Stimulated activated CD8-positive, alpha-beta memory T cell treated with anti-CD3 and anti-CD28 coated beads, Interleukin-12 subunit alpha, Interleukin-12 subunit beta, amount 100 ng/mL, for 24 hours (primary cell): ENCODE results near the gene TFCP2.
"Not testable (repeated sequence)": the region's sequence is repeated elsewhere in the genome, so short reads cannot be mapped to it uniquely, and the experiment has no call there.

ENCODE experiments used
- DNase-seq: peaks from one replicate; pipeline ENCODE4 v3.0.0-alpha.2; 2020; ENCODE audit errors: extremely low read depth

The TFCP2 gene

GRCh38 chr12:51082561-51083125, 90.3 kb downstream of the TFCP2 start:
- DNase-seq = no peak

DNA sequence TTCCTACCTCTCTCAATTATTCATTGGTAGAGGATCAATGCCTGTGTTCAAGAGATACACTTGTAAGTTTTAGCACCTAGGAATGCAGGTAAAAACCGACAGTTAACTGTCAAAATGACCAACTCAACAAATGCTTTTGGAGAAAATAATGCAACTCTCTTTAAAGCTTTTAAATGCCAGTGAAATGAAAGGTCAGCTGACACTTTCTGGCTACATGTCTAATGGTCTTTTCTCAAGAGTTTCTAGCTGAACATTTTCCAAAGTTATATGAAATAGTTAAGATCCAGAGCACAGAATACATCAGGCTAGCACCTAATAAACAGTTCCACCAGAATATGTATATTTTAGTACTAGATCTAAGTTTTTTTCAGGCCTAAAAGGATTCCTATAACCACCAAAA, 91.5 kb downstream of the TFCP2 start:
- DNase-seq = no peak

GRCh38 chr12:51080136-51080535, 92.8 kb downstream of the TFCP2 start:
- no peak for DNase-seq

DNA sequence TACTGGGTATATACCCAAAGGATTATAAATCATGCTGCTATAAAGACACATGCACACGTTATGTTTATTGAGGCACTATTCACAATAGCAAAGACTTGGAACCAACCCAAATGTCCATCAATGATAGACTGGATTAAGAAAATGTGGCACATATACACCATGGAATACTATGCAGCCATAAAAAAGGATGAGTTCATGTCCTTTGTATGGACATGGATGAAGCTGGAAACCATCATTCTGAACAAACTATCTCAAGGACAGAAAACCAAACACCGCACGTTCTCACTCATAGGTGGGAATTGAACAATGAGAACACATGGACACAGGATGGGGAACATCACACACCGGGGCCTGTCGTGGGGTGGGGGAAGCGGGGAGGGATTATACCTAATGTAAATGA, 94.1 kb downstream of the TFCP2 start:
- DNase-seq = not testable (repeated sequence)

GRCh38 chr12:51078346-51078745, 94.6 kb downstream of the TFCP2 start:
- not testable (repeated sequence) for DNase-seq

DNA sequence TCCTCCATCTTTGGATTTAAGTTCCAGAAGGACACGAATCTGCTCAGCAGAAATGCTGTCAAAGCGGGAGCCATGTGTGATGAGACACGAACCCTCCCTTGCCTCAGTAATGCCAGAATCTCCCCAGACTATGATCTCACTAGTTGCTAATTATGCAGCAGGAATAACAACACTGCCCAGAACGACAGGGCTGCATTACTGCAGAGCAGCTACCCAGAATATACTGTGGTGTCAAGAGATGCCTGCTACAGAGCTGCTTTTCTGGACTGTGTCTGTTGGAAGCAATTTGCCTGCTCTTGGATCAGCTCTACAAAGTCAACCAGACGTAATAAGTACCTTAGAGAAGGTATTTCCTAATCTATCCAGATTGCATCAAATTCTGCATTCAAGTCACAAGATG, 95.0 kb downstream of the TFCP2 start:
- no peak for DNase-seq

GRCh38 chr12:51076236-51076930, 96.6 kb downstream of the TFCP2 start:
- DNase-seq = no peak

- no peak for DNase-seq
Observed at GRCh38 chr12:51075390-51075789, 97.5 kb downstream of the TFCP2 start.

DNA sequence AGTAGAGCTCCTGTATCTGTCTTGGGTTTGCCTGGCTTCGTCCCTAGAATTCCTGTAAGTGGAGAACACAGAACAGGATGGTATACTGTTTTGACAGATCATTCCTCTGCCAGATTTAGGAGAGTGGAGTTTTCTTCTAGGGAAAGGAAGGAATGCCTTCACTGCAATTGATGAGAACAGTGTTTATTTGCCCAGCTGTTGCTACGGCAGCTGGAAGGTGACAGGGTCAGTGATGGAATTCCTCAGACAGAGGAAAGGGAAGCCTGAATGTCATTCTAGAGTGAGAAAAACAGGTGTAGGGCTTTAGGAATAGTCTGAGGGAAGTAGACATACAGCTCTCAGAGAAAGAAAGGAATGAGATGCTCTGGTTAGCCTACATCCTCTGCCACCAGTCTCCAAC, 101.3 kb downstream of the TFCP2 start:
- no peak for DNase-seq

DNA sequence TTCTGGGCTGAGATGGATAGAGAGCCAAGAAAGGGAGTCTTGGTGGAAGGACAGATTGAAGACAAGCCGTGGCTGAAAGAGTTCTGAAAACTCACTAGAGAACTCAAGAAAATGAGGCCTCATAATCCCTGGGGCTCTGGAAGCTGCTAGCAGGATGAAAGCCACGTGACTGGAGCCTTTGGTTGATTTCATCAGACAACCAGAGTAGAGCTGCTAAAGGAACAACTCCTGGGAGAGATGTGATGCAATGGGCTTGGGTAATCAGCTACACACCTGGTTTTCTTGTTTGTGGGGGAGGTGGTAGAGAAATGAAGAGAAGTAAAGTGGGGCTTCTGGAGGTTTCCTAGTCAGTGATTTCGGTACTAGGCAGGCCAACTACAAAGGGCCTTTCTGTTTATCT, 102.9 kb downstream of the TFCP2 start:
- DNase-seq = no peak

DNA sequence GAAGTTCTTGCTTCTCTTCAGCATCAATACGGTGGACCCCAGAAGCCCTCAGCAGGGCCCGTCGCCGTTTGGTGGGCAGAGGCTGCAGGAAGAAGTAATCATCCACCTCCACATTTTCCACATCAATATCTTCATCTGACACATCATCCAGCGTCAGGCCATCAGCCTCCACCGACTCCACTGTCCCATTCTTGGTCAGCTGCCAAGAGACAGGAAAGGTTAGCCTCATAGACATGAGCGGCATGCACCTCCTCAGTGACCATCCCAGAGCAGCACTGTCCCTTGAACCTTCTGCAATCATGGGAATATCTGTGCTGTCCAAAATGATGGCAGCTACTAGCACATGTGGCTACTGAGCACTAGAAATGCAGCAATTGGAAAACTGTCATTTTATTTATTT, 105.2 kb downstream of the TFCP2 start:
- DNase-seq = no peak

DNA sequence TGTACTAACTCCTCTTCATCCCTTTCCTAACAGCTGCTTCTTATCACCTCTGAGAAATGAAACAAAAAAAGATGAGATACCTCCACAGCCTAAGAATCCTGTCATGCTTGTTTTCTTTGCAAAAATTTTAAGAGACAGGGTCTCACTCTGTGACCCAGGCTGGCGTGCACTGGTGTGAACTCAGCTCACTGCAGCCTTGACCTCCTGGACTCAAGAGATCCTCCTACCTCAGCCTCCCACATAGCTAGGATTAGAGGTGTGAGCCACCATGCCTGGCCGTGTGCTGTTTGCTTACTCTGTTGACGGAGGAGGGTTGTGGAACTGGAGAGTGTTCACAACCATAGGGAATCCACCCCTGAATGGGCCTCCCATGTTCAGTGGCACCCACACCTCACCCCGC, 105.7 kb downstream of the TFCP2 start:
- DNase-seq = no peak

DNA sequence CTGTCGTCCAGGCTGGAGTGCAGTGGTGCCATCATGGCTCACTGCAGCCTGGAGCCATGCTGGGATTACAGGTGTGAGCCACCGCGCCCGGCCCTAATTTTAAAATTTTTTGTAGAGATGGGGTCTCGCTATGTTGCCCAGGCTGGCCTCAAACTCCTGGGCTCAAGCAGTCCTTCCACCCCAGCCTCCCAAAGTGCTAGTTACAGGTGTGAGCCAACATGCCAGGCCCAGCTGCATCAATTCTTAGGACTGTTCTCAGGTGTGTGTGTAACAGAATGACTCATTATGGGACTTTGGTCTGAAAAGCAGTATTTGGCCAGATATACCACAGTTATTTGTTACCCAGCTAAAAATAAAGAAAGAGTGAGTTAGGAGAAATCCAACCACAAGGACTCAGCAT, 107.4 kb downstream of the TFCP2 start:
- DNase-seq = no peak

DNA sequence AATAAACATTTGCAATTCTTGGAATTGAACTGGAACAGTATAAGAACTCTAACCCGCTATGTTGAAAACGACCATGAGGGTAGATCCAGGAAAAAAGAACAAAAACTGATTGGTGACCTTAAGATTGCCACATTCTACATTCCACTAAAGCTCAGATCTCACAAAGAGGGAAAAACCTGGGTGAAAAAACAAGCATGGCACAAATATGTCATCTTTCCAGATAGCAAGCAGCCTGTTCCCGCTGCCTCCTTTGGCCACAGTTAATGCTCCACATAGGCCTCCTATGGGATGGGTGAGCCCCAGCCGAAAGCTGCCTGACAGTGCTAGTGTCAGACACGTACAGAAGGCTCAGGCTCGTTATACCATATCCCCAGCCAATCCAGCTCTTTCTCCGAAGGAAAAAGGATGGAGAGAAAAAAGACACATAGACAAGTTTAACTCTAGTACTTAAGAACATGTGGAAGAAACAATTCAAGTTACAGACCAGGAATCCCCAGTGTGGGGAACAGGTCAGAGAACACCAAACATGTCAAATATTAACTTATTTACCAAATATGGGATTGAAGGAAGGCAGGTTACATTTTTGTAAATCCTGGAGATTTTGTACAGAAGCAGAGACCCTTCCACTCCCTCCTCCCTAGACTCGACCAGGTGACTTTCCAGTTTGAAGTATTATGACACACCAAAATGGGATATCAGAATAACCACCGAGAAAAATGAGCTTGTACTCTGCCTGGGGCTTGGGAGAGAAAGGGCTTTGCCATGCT, 110.1 kb downstream of the TFCP2 start:
- DNase-seq = no peak

DNA sequence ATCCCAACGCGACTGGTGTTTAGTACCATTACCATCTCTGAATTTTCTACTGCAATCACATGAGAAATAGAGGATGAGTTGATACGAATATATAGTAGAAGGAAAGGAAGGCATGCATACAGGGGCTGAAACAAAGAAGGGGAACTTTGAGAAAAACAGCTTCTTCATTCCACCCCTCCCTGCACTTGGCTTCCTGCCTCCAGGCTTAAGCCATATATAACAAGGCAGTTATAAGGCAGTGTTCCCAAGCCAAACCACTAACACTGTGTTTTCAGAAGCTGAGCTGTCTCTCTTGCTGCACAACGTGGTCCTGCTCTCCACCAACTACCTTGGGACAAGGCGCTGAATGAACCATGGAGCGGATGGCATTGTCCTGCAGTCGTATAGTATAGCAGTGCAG, 113.8 kb downstream of the TFCP2 start:
- DNase-seq = no peak

DNA sequence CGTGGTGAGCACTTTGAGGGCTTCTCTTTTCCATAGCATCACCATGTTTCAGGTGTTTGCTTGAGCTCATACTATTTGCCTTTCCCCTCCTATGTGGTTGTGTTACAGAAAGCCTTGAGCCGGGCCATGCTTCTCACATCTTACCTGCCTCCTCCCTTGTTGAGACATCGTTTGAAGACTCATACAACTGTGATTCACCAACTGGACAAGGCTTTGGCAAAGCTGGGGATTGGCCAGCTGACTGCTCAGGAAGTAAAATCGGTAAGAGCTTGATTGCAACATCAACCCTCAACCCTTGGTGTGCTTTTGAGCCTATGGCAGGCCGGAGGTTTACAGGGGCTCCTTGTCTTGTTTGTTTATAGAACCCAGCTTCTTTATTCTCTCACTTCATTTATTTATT, 116.7 kb downstream of the TFCP2 start:
- DNase-seq = no peak

GRCh38 chr12:51055060-51055459, 117.9 kb downstream of the TFCP2 start:
- DNase-seq = no peak

DNA sequence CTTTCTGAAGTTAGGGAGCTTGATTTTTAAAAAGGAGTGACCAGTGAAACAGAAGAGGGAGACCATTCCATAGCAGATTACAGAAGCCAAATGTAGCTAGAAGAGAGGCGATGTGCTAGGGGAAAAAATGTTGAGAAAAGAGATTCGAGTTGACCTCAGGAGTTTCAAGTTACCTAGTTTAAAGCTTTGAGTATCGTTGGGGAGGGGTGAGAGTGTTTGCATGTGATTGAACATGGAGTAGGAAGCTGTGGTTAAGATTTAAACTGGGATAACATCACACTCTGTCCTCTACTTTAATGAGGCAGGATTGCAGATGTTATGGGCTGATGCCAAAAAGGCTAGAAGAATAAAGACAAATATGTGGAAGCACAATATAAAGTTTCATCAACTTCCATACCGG, 121.1 kb downstream of the TFCP2 start:
- DNase-seq = no peak

- no peak for DNase-seq
Observed at GRCh38 chr12:51049525-51049924, 123.4 kb downstream of the TFCP2 start.

DNA sequence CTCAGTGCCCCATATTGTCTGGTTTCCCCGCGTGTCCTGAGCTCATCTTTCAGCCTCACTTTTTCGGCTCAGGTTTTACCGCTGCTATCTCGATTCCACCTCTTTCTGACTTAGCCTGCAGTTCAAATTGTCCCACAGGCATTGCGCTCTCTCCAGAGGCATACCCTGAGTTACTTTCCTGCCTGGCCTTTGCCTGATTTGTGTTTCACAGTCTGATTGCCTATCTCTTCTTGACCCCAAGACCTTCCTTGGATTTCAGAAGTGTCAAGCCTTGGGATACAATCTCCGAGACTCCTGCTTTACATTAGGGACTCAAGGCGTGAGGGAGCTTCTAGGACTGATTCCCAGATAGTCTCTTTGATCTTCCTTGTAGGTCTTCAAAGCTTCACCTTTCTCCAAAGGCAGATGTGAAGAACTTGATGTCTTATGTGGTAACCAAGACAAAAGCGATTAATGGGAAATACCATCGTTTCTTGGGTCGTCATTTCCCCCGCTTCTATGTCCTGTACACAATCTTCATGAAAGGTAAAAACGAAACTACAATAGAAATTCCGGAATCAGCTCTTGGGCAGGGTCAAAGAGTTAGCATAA, 124.2 kb downstream of the TFCP2 start:
- no peak for DNase-seq

DNA sequence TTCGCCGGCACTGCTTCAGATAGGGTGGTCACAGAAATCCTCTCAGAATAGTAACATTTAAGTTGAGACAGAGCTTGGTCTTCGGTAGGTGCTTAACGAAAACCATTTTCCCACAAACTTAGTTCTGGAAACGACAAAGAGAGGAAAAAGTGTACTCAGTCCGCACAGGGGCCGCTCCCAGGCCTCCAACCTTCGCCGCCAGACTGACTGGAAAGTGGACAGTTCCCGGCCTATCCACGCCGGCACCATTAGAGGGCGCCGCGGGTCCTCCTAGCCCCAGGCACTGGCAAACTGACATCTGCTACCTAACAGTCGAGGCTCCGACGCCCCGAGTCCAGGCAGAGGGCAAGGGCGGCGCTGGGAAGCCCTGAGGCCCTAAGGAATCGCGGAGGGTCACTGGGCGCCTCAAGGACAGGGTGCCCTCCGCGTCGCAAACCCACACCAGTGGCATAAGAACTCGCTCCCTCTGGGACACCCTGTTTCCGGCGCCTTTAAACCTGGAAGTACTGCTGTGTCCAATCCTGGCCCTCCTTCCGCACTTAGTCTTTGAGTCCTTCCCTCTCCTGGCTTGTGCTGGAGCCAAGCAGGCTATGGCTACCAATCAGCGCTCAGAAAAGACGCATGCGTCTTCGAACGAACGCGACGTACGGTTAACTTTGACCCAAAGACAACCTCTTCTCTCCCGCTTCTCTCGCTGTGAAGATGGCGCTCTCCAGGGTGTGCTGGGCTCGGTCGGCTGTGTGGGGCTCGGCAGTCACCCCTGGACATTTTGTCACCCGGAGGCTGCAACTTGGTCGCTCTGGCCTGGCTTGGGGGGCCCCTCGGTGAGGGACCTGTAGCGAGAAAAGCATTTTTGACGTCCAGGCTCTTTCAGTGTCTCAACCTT, 125.0 kb downstream of the TFCP2 start, which contains the start of gene LETMD1:
TSS of gene LETMD1 (plus strand) at position 673 of the 886 bp plus-strand sequence. CDS start at position 703, 30 bp downstream.
- DNase-seq = peak; percentile 77
